A172 (cell line): ENCODE measurements around the gene APRT. TPM values are rescaled to one million over a fixed set of nuclear protein-coding genes. Genes with fewer than 3 reads are reported as not detected.
"Not testable (repeated sequence)": the region's sequence is repeated elsewhere in the genome, so short reads cannot be mapped to it uniquely, and the experiment has no call there.

Experiments used
- DNase-seq: peaks from one replicate; pipeline ENCODE4 v3.0.0-alpha.2; 2015; ENCODE audit warnings: low spot score
- total RNA-seq: library from RNA; depleted of rRNA; stranded (reverse); fragments of >200 nt; shearing (Covaris generic); gene quantifications from 2 replicates; pipeline ENCODE4 v1.2.3, GENCODE V29; 2014

Gene APRT
- total RNA-seq, 1 experiment from 2014 or later = 258 TPM

- DNase-seq = not testable (repeated sequence)
Measured at GRCh38 chr16:88788749-88789148, 23.0 kb downstream of the APRT start.

GRCh38 chr16:88787579-88788314, 24.0 kb downstream of the APRT start:
- no peak for DNase-seq

DNA sequence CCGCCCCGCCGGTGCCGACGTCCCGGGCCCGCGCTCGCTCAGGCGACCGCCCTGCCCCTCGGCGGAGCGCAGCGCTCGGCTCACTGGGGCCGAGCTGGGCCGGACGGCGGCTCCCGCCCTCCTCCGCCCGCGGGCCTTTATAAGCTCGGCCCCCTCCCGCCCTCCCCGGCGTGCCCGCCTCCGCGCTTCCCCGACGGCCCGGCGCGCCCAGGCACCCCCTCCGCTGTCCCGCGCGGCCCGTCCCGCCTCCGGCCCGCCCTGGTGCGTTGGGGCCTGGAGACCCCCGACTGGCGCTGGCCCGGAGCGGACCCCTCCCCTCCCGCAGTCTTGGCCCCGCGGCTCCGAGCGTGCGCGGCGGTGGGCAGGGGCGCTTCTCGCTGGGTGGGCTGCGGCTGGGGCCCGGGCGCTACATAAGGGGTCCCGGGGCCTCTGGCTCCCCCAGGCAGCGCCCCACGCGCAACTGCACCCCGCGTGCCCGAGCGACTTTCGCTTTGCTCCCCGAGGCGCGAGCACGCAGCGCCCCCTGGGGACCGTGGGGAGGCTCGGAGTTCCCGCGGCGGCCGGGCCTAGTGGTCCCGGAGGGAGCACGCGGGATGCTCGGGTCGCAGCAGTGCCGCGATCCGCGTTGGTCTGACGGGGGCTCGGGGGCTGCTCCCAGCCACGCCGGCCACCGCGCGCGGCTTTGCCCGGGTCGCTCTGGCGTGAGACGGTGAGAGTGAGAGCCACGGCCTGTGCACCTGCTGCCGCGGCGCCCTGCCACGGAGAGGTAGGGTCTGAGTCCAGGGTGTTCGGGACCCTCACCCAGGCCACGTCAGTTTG, 26.4 kb downstream of the APRT start, which contains the start of gene PIEZO1:
PIEZO1 (minus strand) TSS at position 115 of the 819 bp plus-strand sequence. CDS start 256 bp downstream, outside the sequence.
- no peak for DNase-seq

- DNase-seq = no peak
Measured at GRCh38 chr16:88784856-88785105, 26.9 kb downstream of the APRT start.

DNA sequence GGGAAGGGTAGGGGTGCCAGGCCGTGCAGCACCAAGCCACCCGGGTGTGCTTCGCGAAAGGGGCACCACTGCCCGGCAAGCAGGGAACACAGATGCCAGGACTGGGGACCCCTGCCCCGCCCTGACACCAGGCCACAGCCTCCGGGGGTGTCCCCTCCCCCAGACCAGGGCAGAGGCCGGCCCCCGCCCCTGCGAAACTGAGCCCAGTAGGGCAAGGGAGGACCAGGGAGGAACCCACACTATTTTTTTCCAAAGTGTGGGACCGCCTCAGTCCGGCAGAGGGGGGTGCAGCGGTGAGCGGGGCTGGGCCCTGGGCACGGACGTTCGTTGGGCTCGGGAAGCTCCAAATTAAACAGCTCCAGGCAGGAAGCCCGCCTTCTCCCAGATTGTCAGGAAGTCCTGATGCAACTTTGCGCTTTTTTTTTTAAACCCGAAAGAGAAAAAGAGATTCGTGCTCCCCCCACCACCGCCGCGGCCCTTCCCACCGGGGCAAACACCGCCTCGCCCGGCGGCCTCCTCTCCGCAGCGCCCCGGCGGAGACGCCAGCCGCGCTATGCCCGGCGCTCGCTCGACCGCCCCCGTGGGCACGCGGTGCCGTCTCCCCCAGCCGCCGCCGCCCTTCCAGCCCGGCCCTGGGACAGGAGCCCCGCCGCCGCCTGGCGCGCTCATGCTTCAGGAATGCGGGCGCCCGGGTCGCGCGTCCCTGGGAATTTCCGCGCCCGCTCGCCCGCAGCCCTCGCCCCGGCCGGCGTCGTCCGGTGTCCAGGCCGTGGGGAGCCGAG, 27.5 kb downstream of the APRT start:
- peak; percentile 59 for DNase-seq

DNA sequence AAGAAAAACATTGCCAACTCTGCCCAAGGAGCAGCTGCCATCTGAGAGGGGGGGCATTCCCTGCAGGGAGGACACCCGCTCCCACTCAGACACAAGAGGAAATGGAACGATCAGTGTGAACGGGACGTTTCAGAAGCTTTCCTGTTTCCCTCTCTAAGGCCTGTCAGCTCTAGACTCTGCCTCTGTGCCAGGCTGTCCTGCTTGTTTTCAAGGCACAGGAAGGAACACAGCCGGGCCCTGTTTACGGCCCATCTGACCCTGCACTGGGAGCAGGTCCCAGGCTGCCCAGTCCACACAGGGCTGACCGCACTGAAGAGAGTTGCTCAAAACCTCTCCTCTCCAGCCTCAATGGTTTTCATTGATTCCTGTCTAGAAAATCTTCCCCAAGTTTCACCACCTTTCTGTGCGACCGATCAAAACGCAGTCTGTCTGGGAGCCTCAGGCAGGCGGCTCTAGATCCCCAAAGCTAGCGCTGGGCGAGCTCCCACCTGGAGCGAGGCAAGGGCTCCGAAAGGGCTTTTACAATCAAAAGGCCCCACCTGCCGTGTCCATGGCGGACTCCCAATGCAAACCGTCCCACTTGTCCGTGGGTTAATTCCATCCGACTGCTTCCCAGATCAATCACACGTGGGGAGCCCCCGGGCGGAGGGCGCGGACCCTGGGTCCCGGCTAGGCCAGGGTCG, 28.2 kb downstream of the APRT start:
- no peak for DNase-seq

DNA sequence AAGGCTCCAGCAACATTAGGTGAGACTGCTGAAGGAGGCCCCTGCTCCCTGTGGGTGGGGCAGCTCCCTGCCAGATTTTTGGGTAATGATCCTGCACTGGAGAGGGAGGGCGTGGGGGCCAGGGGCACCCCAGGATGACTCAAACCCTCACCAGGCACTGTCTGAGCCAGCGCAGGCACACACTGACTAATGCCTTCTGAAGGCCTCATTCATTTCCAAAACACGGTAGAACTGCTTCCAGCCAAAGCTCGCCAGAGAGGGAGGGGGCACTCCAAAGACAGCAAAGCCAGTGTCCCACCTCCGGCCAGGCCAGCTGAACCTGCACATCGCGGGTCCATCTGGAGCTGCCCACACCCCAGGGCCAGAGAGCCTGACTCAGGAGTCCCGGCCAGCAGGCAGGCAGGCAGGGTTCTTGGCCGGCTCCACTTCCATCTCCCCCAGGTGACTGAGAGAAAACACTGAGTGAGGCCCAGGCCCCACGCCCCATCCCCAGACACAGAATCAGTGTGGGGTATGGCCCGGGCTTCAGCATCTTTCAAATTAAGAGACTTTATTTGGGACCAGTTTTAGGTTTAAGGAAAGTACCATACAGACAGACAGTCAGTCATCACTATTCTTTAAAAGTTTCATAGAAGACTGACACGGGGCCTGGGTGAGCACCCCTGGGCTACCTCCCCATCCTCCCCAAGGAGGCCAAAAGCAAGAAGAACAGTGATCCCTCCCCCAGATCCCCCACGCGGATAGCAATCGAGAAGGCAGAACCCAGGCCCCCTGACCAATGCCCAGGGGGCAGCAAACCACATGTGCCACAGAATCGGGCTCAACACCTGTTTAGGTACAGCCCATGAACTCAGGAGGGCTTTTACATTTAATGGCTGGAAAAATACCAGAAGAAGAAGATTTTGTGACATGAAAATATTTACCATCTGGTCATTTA, 29.0 kb downstream of the APRT start:
- peak; percentile 89 for DNase-seq

DNA sequence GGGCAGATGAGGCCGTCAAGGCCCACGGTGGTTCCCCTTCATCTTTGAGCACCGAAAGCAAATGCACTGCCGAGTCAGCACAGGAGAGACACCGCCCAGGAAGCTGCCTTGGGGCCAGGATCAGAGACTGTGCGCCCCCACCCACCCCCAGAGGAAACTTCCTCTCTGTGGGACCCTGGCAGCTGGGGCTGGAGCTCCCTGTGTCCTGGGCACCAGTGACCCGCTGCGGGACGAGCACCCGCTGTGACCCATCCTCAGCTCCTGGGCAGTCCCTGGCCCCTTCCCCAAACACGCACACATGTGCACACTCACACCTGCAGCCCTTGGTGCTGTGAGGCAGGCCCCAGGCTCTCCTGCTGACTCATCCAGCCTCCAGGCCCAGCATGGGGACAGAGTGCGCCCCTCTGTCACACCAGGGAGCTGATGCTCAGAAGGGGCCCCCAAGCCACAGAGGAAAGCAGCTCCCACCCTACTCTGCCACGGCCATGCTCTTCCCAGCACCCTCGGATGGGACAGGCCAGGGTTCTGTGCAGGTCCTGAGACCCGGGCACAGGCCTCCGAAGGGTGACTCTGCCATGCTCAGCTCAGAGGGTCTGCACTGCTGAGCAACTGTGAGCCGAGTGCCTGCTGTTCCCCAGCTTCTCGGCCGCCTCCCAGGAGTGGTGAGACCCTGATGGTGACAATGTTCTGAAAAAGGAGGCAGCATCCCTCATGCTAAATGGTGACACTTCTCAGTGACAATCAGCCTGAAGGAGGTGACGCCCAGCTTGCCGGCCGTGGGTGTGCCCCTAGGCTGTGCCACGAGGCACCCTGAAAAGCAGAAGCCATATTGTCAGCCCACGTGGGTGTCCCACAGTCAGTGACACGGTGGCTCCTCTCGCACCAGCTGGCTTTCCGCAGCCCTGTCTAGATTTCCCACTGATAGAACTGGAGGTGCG, 30.3 kb downstream of the APRT start:
- DNase-seq = no peak

DNA sequence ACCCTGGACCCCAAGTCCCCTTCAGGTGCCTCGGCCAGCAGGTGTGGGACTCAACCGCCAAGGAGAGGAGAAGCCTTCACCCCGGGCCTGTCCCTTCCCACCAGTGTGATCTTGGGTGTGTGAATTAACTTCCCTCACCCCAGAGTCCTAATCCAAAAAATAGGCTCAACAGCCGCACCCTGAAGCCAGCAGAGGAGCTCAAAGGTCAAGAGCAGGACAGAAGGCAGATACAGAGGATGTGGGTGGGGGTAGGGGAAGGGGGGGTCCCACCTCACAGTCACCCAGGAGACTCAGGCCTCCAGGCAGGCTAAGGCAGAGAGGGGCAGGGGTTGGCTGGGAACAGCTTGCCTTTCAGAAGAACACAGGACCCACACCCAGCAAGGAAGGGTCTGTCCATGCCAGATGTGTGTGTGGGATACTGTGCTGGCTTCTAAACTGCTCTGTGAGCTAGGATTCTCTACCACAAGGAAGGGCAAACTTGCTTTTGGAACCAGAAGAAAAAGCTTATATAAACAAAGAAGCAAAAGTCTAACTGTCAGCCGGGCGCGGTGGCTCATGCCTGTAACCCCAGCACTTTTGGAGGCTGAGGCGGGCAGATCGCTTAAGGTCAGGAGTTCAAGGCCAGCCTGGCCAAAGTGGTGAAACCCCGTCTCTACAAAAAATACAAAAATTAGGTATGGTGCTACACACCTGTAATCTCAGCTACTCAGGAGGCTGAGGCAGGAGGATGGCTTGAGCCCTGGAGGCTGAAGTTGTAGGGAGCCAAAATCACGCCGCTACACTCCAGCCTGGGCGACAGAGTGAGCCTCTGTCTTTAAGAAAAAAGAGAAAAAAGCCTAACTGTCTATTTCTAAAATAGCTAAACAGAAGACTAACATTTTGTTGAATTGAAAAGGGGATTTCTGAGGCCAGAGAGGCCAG, 31.3 kb downstream of the APRT start:
- DNase-seq = no peak

- DNase-seq = no peak
Measured at GRCh38 chr16:88779406-88780141, 32.2 kb downstream of the APRT start.

DNA sequence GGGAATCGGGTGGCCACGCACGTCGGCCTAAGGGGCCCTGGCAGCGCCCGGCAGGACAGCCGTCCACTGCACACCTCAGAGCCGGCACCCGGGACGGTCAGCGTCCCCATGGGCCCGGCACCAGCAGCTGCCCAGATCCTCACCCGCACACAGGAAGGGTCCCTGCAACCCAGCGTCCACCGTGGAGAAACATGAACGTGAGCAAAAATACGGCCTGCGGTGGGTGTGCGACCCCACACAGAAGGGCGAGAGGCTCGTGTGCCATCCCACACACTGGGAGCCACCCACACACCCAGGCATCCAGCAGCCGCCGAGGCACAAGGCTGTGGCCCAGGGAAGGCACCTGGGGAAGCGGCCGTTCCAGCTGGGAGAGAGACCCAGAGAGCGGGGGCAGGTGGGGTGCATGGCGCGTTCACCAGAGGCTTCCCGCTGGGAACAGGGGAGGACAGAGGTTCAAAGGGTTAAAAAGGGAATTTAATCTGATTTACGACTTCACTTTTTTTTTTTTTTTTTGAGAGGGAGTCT, 33.1 kb downstream of the APRT start:
- no peak for DNase-seq

- DNase-seq = no peak
Measured at GRCh38 chr16:88778271-88778525, 33.5 kb downstream of the APRT start.

- DNase-seq = no peak
Measured at GRCh38 chr16:88777471-88778270, 34.1 kb downstream of the APRT start.

GRCh38 chr16:88775825-88776224, 35.9 kb downstream of the APRT start:
- DNase-seq = no peak

GRCh38 chr16:88774544-88775393, 37.0 kb downstream of the APRT start:
- DNase-seq = no peak

DNA sequence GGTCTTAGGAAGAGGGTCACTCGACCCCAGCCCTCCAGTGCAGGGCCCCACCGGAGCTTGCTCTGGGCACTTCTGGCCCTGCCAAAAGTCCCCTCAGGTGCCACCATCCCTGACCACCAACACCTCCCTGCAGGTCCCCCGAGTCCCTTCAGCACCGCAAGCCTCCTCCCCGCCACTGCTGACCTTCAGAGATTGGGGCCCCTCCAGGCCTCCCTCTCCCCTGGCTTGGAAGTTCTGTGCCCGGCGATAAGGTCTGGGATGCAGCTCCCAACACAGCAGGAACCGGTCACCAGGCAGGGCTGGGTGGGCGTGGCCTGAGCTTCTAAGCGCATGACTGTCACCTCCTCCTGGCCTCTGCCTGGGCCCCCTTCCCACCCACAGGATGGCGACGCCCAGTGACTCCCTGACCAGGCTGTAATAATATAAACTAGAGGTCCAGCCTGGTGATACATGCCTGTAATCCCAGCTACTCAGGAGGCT, 37.9 kb downstream of the APRT start:
- DNase-seq = peak; percentile 96
